GM12878 (cell line): ENCODE results near the gene ITGBL1. TPM values are rescaled to one million over a fixed set of nuclear protein-coding genes. Genes with fewer than 3 reads are reported as not detected.

Source experiments
- ATAC-seq: fragments of 200-7000 bp; cut with Tn5 transposase; 3 replicates; pipeline ENCODE4 v1.9.1; 2020; ENCODE audit warnings: mild to moderate bottlenecking, moderate library complexity
- BruUV-seq: library from RNA; stranded (reverse); fragments of 400-500 nt; replicated peaks from 2 replicates; lab custom pipeline; 2021; lab: Mats Ljungman, UMichigan
- CTCF ChIA-PET: fragments of 300-600 bp; sonication (Branson Sonifier 250); formaldehyde crosslinking; extraction: SDS; loops from one replicate; lab custom pipeline; 2021; ENCODE audit warnings: inconsistent platforms; lab: Yijun Ruan, JAX
- POLR2A ChIA-PET: fragments of 350-600 bp; formaldehyde crosslinking; extraction: SDS; loops from one replicate; lab custom pipeline; 2021; ENCODE audit warnings: inconsistent platforms; lab: Charles Lee
- RAD21 ChIA-PET: fragments of 300-600 bp; sonication (Branson Sonifier 250); formaldehyde crosslinking; loops from one replicate; lab custom pipeline; 2023; ENCODE audit warnings: antibody characterized with exemption; ENCODE audit not compliant: unreplicated experiment; lab: Charles Lee
- SMC1A ChIA-PET: fragments of 300-600 bp; sonication (Branson Sonifier 250); formaldehyde crosslinking; loops from one replicate; lab custom pipeline; 2023; ENCODE audit not compliant: unreplicated experiment, uncharacterized antibody; lab: Charles Lee
- DNase-seq: peaks from one replicate; pipeline ENCODE4 v3.0.0-alpha.2; 2011; ENCODE audit warnings: low read depth, low spot score
- FAIRE-seq: peaks from 3 replicates; lab custom pipeline; 2011; peaks lifted over from hg19 to GRCh38; lab: Jason Lieb, UNC
- H2AFZ ChIP-seq: 2 replicates; pipeline ENCODE4 v1.6.0; 2011; ENCODE audit warnings: low read depth, low read length, control low read depth; ENCODE audit not compliant: control insufficient read depth
- H3K27ac ChIP-seq: 2 replicates; pipeline ENCODE4 v1.5.1; 2011; ENCODE audit warnings: control low read depth; ENCODE audit not compliant: control insufficient read depth, insufficient read depth
- H3K27me3 ChIP-seq, 2 experiments: replicated peaks in 1 of 2; 2 replicates each; pipeline versions ENCODE4 v1.6.0 to v1.6.1; 2011; ENCODE audit warnings: low read length in 1 of 2; ENCODE audit not compliant: control insufficient read depth in 2 of 2, insufficient read depth in 2 of 2
- H3K36me3 ChIP-seq, 2 experiments: 2 replicates each; pipeline ENCODE4 v1.5.1; 2011; ENCODE audit warnings: low read length in 1 of 2; ENCODE audit not compliant: control insufficient read depth in 2 of 2, insufficient read depth in 2 of 2
- H3K4me1 ChIP-seq: 2 replicates; pipeline ENCODE4 v1.6.1; 2011; ENCODE audit warnings: mild to moderate bottlenecking, low read length, moderate library complexity, mixed read lengths; ENCODE audit not compliant: control insufficient read depth, insufficient read depth
- H3K4me2 ChIP-seq: 2 replicates; pipeline ENCODE4 v1.6.0; 2011; ENCODE audit warnings: control low read depth; ENCODE audit not compliant: control insufficient read depth, insufficient read depth
- H3K4me3 ChIP-seq: fragments of 200-600 bp; sonication (generic); 2 replicates; pipeline ENCODE4 v1.5.1; 2016
- H3K79me2 ChIP-seq: 2 replicates; pipeline ENCODE4 v1.6.0; 2011; ENCODE audit warnings: low read length; ENCODE audit not compliant: control insufficient read depth, insufficient read depth
- H3K9ac ChIP-seq: 2 replicates; pipeline ENCODE4 v1.8.0; 2011; ENCODE audit warnings: low read length, control low read depth, mixed read lengths; ENCODE audit not compliant: control insufficient read depth, insufficient read depth
- H3K9me3 ChIP-seq: replicated peaks from 3 replicates; pipeline ENCODE4 v1.5.1; 2011; ENCODE audit warnings: mild to moderate bottlenecking, low read length; ENCODE audit not compliant: control insufficient read depth, insufficient read depth
- H4K20me1 ChIP-seq: 2 replicates; pipeline ENCODE4 v1.6.0; 2011; ENCODE audit not compliant: control insufficient read depth, insufficient read depth
- BHLHE40 ChIP-seq, 2 experiments: fragments of 450-650 bp in 1 of 2; IDR thresholded peaks; 2 replicates each; pipeline ENCODE4 v1.6.1; 2011 to 2017; ENCODE audit warnings: low read depth in 2 of 2, borderline replicate concordance in 1 of 2, improper control_type of control experiment in 1 of 2, low read length in 1 of 2, mild to moderate bottlenecking in 1 of 2
- CBX3 ChIP-seq: fragments of 200-600 bp; sonication (generic); IDR thresholded peaks from 2 replicates; pipeline ENCODE4 v1.6.1; 2016; ENCODE audit warnings: low read depth, borderline replicate concordance
- CBX5 ChIP-seq: sonication (generic); IDR thresholded peaks from 2 replicates; pipeline ENCODE4 v1.6.1; 2016; ENCODE audit warnings: low read depth, moderate library complexity, mild to moderate bottlenecking, inconsistent platforms
- DPF2 ChIP-seq: fragments of 450-650 bp; IDR thresholded peaks from 2 replicates; pipeline ENCODE4 v1.6.1; 2017; ENCODE audit warnings: mild to moderate bottlenecking
- EZH2 ChIP-seq: IDR thresholded peaks from 2 replicates; pipeline ENCODE4 v1.6.1; 2012; ENCODE audit warnings: low read depth, mild to moderate bottlenecking, control low read depth, inconsistent platforms, low read length, borderline replicate concordance; ENCODE audit not compliant: control insufficient read depth
- KAT2A ChIP-seq: conservative IDR thresholded peaks from 2 replicates; pipeline ENCODE4 v1.6.1; 2011; ENCODE audit warnings: low read depth, low read length; ENCODE audit not compliant: control insufficient read depth
- TCF3 ChIP-seq: IDR thresholded peaks from 2 replicates; pipeline ENCODE4 v1.6.1; 2012; ENCODE audit warnings: low read depth, mild to moderate bottlenecking, low read length, borderline replicate concordance; ENCODE audit not compliant: insufficient read depth
- ZSCAN29 ChIP-seq: fragments of 450-650 bp; IDR thresholded peaks from 2 replicates; pipeline ENCODE4 v1.6.1; 2017; ENCODE audit warnings: mild to moderate bottlenecking, moderate library complexity
- WGBS: methylation state at CpG from one replicate; pipeline ENCODE4 v1.1.6; 2016; ENCODE audit warnings: low lambda C conversion rate; ENCODE audit not compliant: insufficient replicate concordance, insufficient coverage; ENCODE audit errors: missing lambda C conversion rate; 5-methylcytosine and 5-hydroxymethylcytosine counted together
- in situ Hi-C: fragments of 300-500 bp; cut with MboI; formaldehyde crosslinking; loops from 9 replicates; pipeline ENCODE4 v1.14.3; 2018; ENCODE audit warnings: mixed read lengths
- intact Hi-C: fragments of 100-400 bp; cut with micrococcal nuclease; formaldehyde crosslinking; loops from one replicate; pipeline ENCODE4 v1.14.2; 2022; ENCODE audit not compliant: unreplicated experiment
- polyA plus RNA-seq, 11 experiments: library from polyadenylated mRNA; depleted of rRNA in 4 of 11; unstranded in 6 of 11; stranded (reverse) in 5 of 11; fragments of >200 nt; fragmentation: Nextera tagmentation in 4 of 11; fragmentation: Illumina TruSeq in 1 of 11; extraction: Ambion mirVana in 4 of 11; extraction: Trizol in 1 of 11; gene quantifications; 1 replicate in 1 of 11; 2 replicates in 10 of 11; pipeline versions ENCODE4 v1.2.1 to v1.2.3, GENCODE V29; 2011 to 2016; ENCODE audit warnings: inconsistent platforms in 2 of 11, missing spikeins in 2 of 11, low read depth in 1 of 11
- total RNA-seq, 4 experiments: library from RNA; depleted of rRNA in 3 of 4; stranded (reverse); fragments of >200 nt in 3 of 4; fragmentation: Illumina TruSeq in 1 of 4; extraction: Trizol in 1 of 4; gene quantifications; 2 replicates each; pipeline versions ENCODE4 v1.2.1 to v1.2.3, GENCODE V29; 2013 to 2021
- TF ChIP-seq, protein P1 (sequence below): IDR thresholded peaks from 2 replicates; pipeline ENCODE4 v1.6.1; 2012; ENCODE audit warnings: improper control_type of control experiment, low read depth, low read length; ENCODE audit not compliant: insufficient replicate concordance
- TF ChIP-seq, protein P2 (sequence below): fragments of 450-650 bp; conservative IDR thresholded peaks from 2 replicates; pipeline ENCODE4 v1.6.1; 2017; ENCODE audit warnings: mild to moderate bottlenecking, moderate library complexity
- TF ChIP-seq, protein P3 (sequence below): fragments of 450-650 bp; IDR thresholded peaks from 2 replicates; pipeline ENCODE4 v1.6.1; 2014; ENCODE audit warnings: mild to moderate bottlenecking
- TF ChIP-seq, protein P4 (sequence below), 3 experiments: IDR thresholded peaks in 2 of 3; conservative IDR thresholded peaks in 1 of 3; 2 replicates each; pipeline ENCODE4 v1.5.1; 2011; ENCODE audit warnings: low read depth in 3 of 3, low read length in 3 of 3, mild to moderate bottlenecking in 3 of 3, control low read depth in 2 of 3, moderate library complexity in 2 of 3, inconsistent platforms in 1 of 3, mixed read lengths in 1 of 3; ENCODE audit not compliant: control insufficient read depth in 2 of 3, insufficient read depth in 1 of 3; ENCODE audit errors: extremely low read depth in 1 of 3

Gene ITGBL1
- total and polyA plus RNA-seq, 10 of the 15 experiments (the other 5 are each of a cell fraction or from before 2014, with no cell fraction given), result 0.17 to 2.8 (median 0.28) TPM; not detected in 3

DNA sequence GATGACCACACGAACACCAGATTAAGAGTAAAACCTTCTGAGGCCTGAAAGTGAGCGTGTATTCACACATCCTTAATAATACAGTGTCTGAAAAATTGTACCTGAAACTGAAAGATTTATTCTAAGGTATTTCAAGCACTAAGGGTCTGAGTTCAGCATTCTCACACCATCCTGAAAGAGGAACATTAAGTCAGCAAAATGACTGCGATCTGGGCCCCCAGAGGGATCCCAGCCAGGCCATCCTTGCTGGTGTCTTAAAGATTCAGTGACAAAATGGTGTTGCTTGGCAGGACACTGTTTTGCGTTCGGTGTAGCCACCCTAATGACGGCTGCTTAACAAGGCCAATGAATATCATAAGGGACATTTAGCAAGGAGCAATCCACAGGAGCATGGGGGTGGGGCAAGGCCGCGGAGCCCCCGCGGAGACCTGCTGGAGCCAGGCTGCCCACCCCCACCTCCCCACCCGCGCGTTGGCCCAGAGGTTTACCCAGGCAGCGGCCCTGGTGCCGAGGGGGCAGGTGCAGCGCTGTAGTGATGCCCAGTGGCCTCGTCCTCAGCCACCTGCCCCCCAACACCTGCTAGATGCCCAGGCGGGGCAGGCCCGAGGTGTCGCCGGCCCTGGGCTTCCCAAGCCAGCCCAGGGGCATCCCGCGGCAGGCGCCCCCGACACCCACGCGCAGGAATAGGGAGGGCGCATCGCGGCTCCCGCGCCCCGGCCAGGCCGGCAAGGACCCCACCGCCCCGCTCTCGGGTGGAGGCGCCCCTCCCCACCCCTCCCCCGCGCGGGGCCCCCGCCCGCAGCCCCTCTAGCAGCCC, 36.9 kb upstream of the ITGBL1 start:
- FAIRE-seq (peak; percentile 18), ATAC-seq (peak; percentile 55), DNase-seq (no peak)
- ChIA-PET POLR2A (no interaction called here), RAD21 (no interaction called here), SMC1A (no interaction called here), CTCF (no interaction called here)
- Histone ChIP-seq H3K4me1 (no peaks in the 10 kb centered on the region), H4K20me1 (no peaks in the 10 kb centered on the region), H3K4me2 (no peak overlapping the region), H3K79me2 (no peaks in the 10 kb centered on the region), H3K36me3 (no peaks in the 10 kb centered on the region), H3K9me3 (no peaks in the 10 kb centered on the region), H3K4me3 (no peak overlapping the region), H2AFZ (no peak overlapping the region), H3K9ac (no peak overlapping the region), H3K27ac (no peak overlapping the region), H3K27me3 (no peaks in the 10 kb centered on the region; a peak in 1 of 4 replicates)
- in situ Hi-C loops (no loop called here), intact Hi-C loops (no loop called here)
- no TSS peak for BruUV-seq
- WGBS, result 13% methylated on average over 18 of the region's 43 CpGs
- TF ChIP-seq ZSCAN29, result no peak
- TF ChIP-seq EZH2, result no peak
- TF ChIP-seq BHLHE40 (IDR thresholded peaks at IDR 0.05; ENCODE audit: borderline replicate concordance in 1 of 2, low read depth in 2 of 2, low read length in 1 of 2), result no peak
- TF ChIP-seq, protein P1, sequence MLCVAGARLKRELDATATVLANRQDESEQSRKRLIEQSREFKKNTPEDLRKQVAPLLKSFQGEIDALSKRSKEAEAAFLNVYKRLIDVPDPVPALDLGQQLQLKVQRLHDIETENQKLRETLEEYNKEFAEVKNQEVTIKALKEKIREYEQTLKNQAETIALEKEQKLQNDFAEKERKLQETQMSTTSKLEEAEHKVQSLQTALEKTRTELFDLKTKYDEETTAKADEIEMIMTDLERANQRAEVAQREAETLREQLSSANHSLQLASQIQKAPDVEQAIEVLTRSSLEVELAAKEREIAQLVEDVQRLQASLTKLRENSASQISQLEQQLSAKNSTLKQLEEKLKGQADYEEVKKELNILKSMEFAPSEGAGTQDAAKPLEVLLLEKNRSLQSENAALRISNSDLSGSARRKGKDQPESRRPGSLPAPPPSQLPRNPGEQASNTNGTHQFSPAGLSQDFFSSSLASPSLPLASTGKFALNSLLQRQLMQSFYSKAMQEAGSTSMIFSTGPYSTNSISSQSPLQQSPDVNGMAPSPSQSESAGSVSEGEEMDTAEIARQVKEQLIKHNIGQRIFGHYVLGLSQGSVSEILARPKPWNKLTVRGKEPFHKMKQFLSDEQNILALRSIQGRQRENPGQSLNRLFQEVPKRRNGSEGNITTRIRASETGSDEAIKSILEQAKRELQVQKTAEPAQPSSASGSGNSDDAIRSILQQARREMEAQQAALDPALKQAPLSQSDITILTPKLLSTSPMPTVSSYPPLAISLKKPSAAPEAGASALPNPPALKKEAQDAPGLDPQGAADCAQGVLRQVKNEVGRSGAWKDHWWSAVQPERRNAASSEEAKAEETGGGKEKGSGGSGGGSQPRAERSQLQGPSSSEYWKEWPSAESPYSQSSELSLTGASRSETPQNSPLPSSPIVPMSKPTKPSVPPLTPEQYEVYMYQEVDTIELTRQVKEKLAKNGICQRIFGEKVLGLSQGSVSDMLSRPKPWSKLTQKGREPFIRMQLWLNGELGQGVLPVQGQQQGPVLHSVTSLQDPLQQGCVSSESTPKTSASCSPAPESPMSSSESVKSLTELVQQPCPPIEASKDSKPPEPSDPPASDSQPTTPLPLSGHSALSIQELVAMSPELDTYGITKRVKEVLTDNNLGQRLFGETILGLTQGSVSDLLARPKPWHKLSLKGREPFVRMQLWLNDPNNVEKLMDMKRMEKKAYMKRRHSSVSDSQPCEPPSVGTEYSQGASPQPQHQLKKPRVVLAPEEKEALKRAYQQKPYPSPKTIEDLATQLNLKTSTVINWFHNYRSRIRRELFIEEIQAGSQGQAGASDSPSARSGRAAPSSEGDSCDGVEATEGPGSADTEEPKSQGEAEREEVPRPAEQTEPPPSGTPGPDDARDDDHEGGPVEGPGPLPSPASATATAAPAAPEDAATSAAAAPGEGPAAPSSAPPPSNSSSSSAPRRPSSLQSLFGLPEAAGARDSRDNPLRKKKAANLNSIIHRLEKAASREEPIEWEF, result no peak
- no peak for TF ChIP-seq DPF2
- no peak for TF ChIP-seq CBX3
- TF ChIP-seq, protein P2, sequence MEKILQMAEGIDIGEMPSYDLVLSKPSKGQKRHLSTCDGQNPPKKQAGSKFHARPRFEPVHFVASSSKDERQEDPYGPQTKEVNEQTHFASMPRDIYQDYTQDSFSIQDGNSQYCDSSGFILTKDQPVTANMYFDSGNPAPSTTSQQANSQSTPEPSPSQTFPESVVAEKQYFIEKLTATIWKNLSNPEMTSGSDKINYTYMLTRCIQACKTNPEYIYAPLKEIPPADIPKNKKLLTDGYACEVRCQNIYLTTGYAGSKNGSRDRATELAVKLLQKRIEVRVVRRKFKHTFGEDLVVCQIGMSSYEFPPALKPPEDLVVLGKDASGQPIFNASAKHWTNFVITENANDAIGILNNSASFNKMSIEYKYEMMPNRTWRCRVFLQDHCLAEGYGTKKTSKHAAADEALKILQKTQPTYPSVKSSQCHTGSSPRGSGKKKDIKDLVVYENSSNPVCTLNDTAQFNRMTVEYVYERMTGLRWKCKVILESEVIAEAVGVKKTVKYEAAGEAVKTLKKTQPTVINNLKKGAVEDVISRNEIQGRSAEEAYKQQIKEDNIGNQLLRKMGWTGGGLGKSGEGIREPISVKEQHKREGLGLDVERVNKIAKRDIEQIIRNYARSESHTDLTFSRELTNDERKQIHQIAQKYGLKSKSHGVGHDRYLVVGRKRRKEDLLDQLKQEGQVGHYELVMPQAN, result no peak
- TF ChIP-seq, protein P3, sequence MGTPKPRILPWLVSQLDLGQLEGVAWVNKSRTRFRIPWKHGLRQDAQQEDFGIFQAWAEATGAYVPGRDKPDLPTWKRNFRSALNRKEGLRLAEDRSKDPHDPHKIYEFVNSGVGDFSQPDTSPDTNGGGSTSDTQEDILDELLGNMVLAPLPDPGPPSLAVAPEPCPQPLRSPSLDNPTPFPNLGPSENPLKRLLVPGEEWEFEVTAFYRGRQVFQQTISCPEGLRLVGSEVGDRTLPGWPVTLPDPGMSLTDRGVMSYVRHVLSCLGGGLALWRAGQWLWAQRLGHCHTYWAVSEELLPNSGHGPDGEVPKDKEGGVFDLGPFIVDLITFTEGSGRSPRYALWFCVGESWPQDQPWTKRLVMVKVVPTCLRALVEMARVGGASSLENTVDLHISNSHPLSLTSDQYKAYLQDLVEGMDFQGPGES, result no peak
- no peak for TF ChIP-seq KAT2A
- TF ChIP-seq CBX5, result no peak
- TF ChIP-seq, protein P4, sequence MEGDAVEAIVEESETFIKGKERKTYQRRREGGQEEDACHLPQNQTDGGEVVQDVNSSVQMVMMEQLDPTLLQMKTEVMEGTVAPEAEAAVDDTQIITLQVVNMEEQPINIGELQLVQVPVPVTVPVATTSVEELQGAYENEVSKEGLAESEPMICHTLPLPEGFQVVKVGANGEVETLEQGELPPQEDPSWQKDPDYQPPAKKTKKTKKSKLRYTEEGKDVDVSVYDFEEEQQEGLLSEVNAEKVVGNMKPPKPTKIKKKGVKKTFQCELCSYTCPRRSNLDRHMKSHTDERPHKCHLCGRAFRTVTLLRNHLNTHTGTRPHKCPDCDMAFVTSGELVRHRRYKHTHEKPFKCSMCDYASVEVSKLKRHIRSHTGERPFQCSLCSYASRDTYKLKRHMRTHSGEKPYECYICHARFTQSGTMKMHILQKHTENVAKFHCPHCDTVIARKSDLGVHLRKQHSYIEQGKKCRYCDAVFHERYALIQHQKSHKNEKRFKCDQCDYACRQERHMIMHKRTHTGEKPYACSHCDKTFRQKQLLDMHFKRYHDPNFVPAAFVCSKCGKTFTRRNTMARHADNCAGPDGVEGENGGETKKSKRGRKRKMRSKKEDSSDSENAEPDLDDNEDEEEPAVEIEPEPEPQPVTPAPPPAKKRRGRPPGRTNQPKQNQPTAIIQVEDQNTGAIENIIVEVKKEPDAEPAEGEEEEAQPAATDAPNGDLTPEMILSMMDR (IDR thresholded peaks at IDR 0.05 in 2 of 3, conservative IDR thresholded peaks at IDR 0.05 in 1 of 3; ENCODE audit: control insufficient read depth in 2 of 3, extremely low read depth in 1 of 3, insufficient read depth in 1 of 3, low read depth in 3 of 3, low read length in 3 of 3), result no peak
- no peak for TF ChIP-seq TCF3
